B cell (primary cell): ENCODE results near the gene ZFP1. TPM values are rescaled to one million over a fixed set of nuclear protein-coding genes. Genes with fewer than 3 reads are reported as not detected.
"Not testable (repeated sequence)": the region's sequence is repeated elsewhere in the genome, so short reads cannot be mapped to it uniquely, and the experiment has no call there.

Experiments used
- ATAC-seq: fragments of 200-7000 bp; cut with Tn5 transposase; one replicate; pipeline ENCODE4 v1.10.0; 2021; ENCODE audit warnings: low read depth, mild to moderate bottlenecking, moderate number of reproducible peaks, moderate library complexity
- CTCF ChIA-PET: fragments of 350-600 bp; sonication (Branson Sonifier 250); formaldehyde crosslinking; loops from one replicate; lab custom pipeline; 2021; ENCODE audit warnings: antibody characterized with exemption, inconsistent platforms; lab: Charles Lee
- POLR2A ChIA-PET: fragments of 350-600 bp; sonication (Branson Sonifier 250); formaldehyde crosslinking; loops from one replicate; lab custom pipeline; 2021; ENCODE audit warnings: antibody characterized with exemption; lab: Charles Lee
- DNase-seq: peaks from one replicate; pipeline ENCODE4 v3.0.0; 2013
- H2AFZ ChIP-seq: 2 replicates; pipeline ENCODE4 v1.6.1; 2012; ENCODE audit warnings: mild to moderate bottlenecking, low read depth, low read length; ENCODE audit not compliant: insufficient read depth, poor library complexity, severe bottlenecking
- H3K27ac ChIP-seq, 2 donors: 1 replicate in 1 of 2; 2 replicates in 1 of 2; pipeline ENCODE4 v1.5.1; 2012 to 2013; ENCODE audit warnings: low read length in 2 of 2, mild to moderate bottlenecking in 2 of 2, moderate library complexity in 1 of 2
- H3K27me3 ChIP-seq, 4 experiments: fragments of 200-600 bp in 1 of 4; sonication (generic) in 1 of 4; replicated peaks in 1 of 4; 1 replicate in 2 of 4; 2 replicates in 2 of 4; pipeline versions ENCODE4 v1.6.1 to v1.7.0; 2013 to 2016; ENCODE audit warnings: low read length in 3 of 4, mild to moderate bottlenecking in 2 of 4, mixed read lengths in 1 of 4, moderate library complexity in 1 of 4; ENCODE audit not compliant: insufficient read depth in 4 of 4, control insufficient read depth in 3 of 4; ENCODE audit errors: control extremely low read depth in 1 of 4
- H3K36me3 ChIP-seq, 2 experiments: replicated peaks in 1 of 2; 1 replicate in 1 of 2; 2 replicates in 1 of 2; pipeline versions ENCODE4 v1.6.1 to v1.7.1; 2013; ENCODE audit warnings: low read length in 1 of 2; ENCODE audit not compliant: insufficient read depth in 2 of 2, control insufficient read depth in 1 of 2; ENCODE audit errors: control extremely low read depth in 1 of 2, extremely low read depth in 1 of 2
- H3K4me1 ChIP-seq, 2 donors: fragments of 200-600 bp in 1 of 2; sonication (generic) in 1 of 2; 1 replicate in 1 of 2; 2 replicates in 1 of 2; pipeline versions ENCODE4 v1.5.1 to v1.6.1; 2013 to 2017; ENCODE audit warnings: low read length in 2 of 2; ENCODE audit not compliant: control insufficient read depth in 2 of 2, insufficient read depth in 2 of 2
- H3K4me2 ChIP-seq: replicated peaks from 2 replicates; pipeline ENCODE3; 2012; ENCODE audit warnings: mild to moderate bottlenecking, low read depth, low read length; ENCODE audit not compliant: poor library complexity, severe bottlenecking
- H3K4me3 ChIP-seq, 5 experiments: fragments of 200-600 bp in 1 of 5; sonication (generic) in 1 of 5; 1 replicate in 3 of 5; 2 replicates in 2 of 5; pipeline versions ENCODE4 v1.5.1 to v1.7.0; 2011 to 2016; ENCODE audit warnings: low read length in 4 of 5, mild to moderate bottlenecking in 4 of 5, low read depth in 2 of 5, control low read depth in 1 of 5, moderate library complexity in 1 of 5; ENCODE audit not compliant: insufficient read depth in 1 of 5; ENCODE audit errors: control extremely low read depth in 1 of 5, extremely low read depth in 1 of 5
- H3K79me2 ChIP-seq: fragments of 200-600 bp; sonication (generic); one replicate; pipeline ENCODE4 v1.6.0; 2016; ENCODE audit warnings: low read length; ENCODE audit not compliant: control insufficient read depth, insufficient read depth
- H3K9ac ChIP-seq: fragments of 200-600 bp; sonication (generic); 2 replicates; pipeline ENCODE4 v1.6.1; 2017; ENCODE audit warnings: mild to moderate bottlenecking, low read length, moderate library complexity
- H3K9me3 ChIP-seq, 3 donors: one replicate each; pipeline versions ENCODE4 v1.6.1 to v1.7.1; 2013; ENCODE audit warnings: low read length in 2 of 3; ENCODE audit not compliant: control insufficient read depth in 2 of 3, insufficient read depth in 1 of 3; ENCODE audit errors: control extremely low read depth in 1 of 3
- H4K20me1 ChIP-seq: 2 replicates; pipeline ENCODE4 v1.6.0; 2012; ENCODE audit warnings: mild to moderate bottlenecking, low read length; ENCODE audit not compliant: insufficient read depth, control insufficient read depth, poor library complexity, severe bottlenecking
- H3K27ac Mint-ChIP-seq: one replicate; pipeline ENCODE4 v1.8.0; 2021; ENCODE audit warnings: mixed read lengths
- H3K27me3 Mint-ChIP-seq: one replicate; pipeline ENCODE4 v1.8.0; 2021; ENCODE audit warnings: mixed read lengths
- H3K4me1 Mint-ChIP-seq: one replicate; pipeline ENCODE4 v1.8.0; 2021; ENCODE audit warnings: mixed read lengths
- H3K4me3 Mint-ChIP-seq: one replicate; pipeline ENCODE4 v1.8.0; 2021; ENCODE audit warnings: mixed read lengths
- H3K9me3 Mint-ChIP-seq: one replicate; pipeline ENCODE4 v1.8.0; 2022; ENCODE audit warnings: mixed read lengths; ENCODE audit not compliant: insufficient read depth
- CTCF ChIP-seq: fragments of 200-600 bp; IDR thresholded peaks from one replicate; pipeline ENCODE4 v1.8.0; 2022; ENCODE audit warnings: antibody characterized with exemption, mild to moderate bottlenecking
- EZH2 ChIP-seq: IDR thresholded peaks from 2 replicates; pipeline ENCODE4 v1.6.1; 2012; ENCODE audit warnings: borderline replicate concordance, low read depth, mild to moderate bottlenecking, moderate library complexity, low read length; ENCODE audit not compliant: insufficient read depth, poor library complexity, severe bottlenecking
- WGBS: methylation state at CpG from one replicate; pipeline ENCODE4 v1.1.5; 2013; ENCODE audit warnings: missing lambda C conversion rate; ENCODE audit not compliant: insufficient coverage; 5-methylcytosine and 5-hydroxymethylcytosine counted together
- intact Hi-C: fragments of 100-400 bp; cut with micrococcal nuclease; formaldehyde crosslinking; loops from one replicate; pipeline ENCODE4 v1.10.0; 2022
- polyA plus RNA-seq: library from polyadenylated mRNA; depleted of rRNA; stranded (reverse); fragments of >200 nt; gene quantifications from 2 replicates; pipeline ENCODE4 v1.2.3, GENCODE V29; 2012
- total RNA-seq, 2 donors: library from RNA; stranded (reverse); fragments of 120-200 nt in 1 of 2; gene quantifications; 1 replicate in 1 of 2; 2 replicates in 1 of 2; pipeline versions ENCODE4 v1.2.3 to v1.2.4, GENCODE V29; 2013 to 2022

Gene ZFP1
- total and polyA plus RNA-seq, 2 donors (not counting 1 experiment from before 2014, with no cell fraction given) = 3.4 to 13.4 TPM

DNA sequence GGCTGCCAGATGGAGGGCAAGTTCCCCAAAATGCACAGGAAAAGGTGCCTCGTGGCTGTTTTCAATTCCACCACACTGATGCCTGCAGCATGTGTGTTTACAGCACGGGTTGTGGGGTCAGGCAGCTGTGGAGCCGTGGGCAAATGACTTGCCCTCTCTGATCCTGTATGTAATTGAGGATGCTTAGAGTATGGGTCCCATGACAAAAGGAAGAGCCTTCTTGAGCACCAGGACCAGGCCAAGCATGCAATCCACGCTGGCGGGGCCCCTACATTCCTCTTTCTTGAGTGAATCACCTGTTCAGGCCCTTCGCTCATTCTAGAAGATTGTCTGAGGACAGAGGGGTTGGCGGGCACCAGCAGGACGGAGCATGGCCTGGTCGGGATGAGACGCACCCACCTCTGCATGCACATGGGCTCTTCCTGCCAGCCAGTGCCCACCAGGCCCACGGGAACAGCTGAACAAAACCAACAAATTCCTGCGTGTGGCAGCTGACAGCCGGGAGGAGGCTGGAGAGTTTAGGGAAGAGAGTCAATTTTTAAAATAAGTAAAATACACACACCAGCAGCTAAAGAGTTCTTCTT, 60.0 kb downstream of the ZFP1 start:
- Mint-ChIP-seq H3K9me3 (no peaks in the 10 kb centered on the region), H3K27me3 (peaks cover 16% of the 10 kb centered on the region), H3K4me3 (no peak overlapping the region), H3K4me1 (no peaks in the 10 kb centered on the region), H3K27ac (no peak overlapping the region)
- Histone ChIP-seq H3K9me3 (peaks cover 0 to 7% (median 0%) of the 10 kb centered on the region in 3 donors), H3K27ac (no peak overlapping the region), H3K4me2 (no peak overlapping the region), H4K20me1 (no peaks in the 10 kb centered on the region), H3K9ac (no peak overlapping the region), H3K27me3 (peaks cover 0 to 16% (median 1%) of the 10 kb centered on the region in 4 experiments), H2AFZ (no peak overlapping the region), H3K79me2 (no peaks in the 10 kb centered on the region), H3K36me3 (no peaks in the 10 kb centered on the region), H3K4me3 (no peak overlapping the region), H3K4me1 (no peaks in the 10 kb centered on the region)
- intact Hi-C loops = no loop called here
- TF ChIP-seq EZH2 (no peak), CTCF (no peak)
- WGBS = 70% methylated on average over 6 of the region's 13 CpGs
- DNase-seq = no peak
- CTCF ChIA-PET = interaction anchor here (1.0 kb wide), 1 partner anchor 25 kb away, joined by 6 read pairs; no protein-coding TSS in a partner anchor
- ATAC-seq = no peak
- POLR2A ChIA-PET = no interaction called here

GRCh38 chr16:75208861-75209505, 60.7 kb downstream of the ZFP1 start:
- no peak overlapping the region for H3K4me3 Mint-ChIP-seq
- H3K4me1 Mint-ChIP-seq = no peaks in the 10 kb centered on the region
- Histone ChIP-seq H4K20me1 (no peaks in the 10 kb centered on the region), H3K4me2 (no peak overlapping the region), H3K4me3 (no peak overlapping the region), H3K79me2 (no peaks in the 10 kb centered on the region), H2AFZ (no peak overlapping the region), H3K9me3 (peaks cover 0 to 7% (median 0%) of the 10 kb centered on the region in 3 donors), H3K9ac (no peak overlapping the region), H3K36me3 (no peaks in the 10 kb centered on the region), H3K27ac (no peak overlapping the region), H3K27me3 (peaks cover 0 to 10% (median 0%) of the 10 kb centered on the region in 4 experiments), H3K4me1 (no peaks in the 10 kb centered on the region)
- no peak for ATAC-seq
- no peak overlapping the region for H3K27ac Mint-ChIP-seq
- ChIA-PET CTCF (interaction anchor here (1.0 kb wide), 1 partner anchor 24 kb away, joined by 6 read pairs; no protein-coding TSS in a partner anchor), POLR2A (no interaction called here)
- no peaks in the 10 kb centered on the region for H3K9me3 Mint-ChIP-seq
- TF ChIP-seq EZH2 (no peak), CTCF (no peak)
- WGBS = 83% methylated on average over 25 of the region's 27 CpGs
- no peak for DNase-seq
- peaks cover 10% of the 10 kb centered on the region for H3K27me3 Mint-ChIP-seq
- intact Hi-C loops = no loop called here

GRCh38 chr16:75209514-75209913, 61.2 kb downstream of the ZFP1 start:
- H3K9me3 Mint-ChIP-seq, H3K36me3 ChIP-seq, POLR2A ChIA-PET, H4K20me1 ChIP-seq, H3K4me3 ChIP-seq, H3K79me2 ChIP-seq, H3K4me1 Mint-ChIP-seq, H3K4me2 ChIP-seq, H3K27me3 ChIP-seq, intact Hi-C loops, H3K27ac ChIP-seq, H3K4me1 ChIP-seq, H3K9me3 ChIP-seq, DNase-seq, H2AFZ ChIP-seq, H3K4me3 Mint-ChIP-seq, ATAC-seq, H3K27ac Mint-ChIP-seq, H3K9ac ChIP-seq, H3K27me3 Mint-ChIP-seq: not testable (repeated sequence)
- CTCF ChIA-PET = interaction anchor here (1.0 kb wide), 1 partner anchor 24 kb away, joined by 6 read pairs; no protein-coding TSS in a partner anchor
- 92% methylated on average over 3 of the region's 7 CpGs for WGBS
